A549 treated with RU486 at 1 μM for 4 hours (cell line): ENCODE results near the gene SERPINB1. TPM values are rescaled to one million over a fixed set of nuclear protein-coding genes. Genes with fewer than 3 reads are reported as not detected.

Experiments used
- total RNA-seq: library from RNA; stranded (reverse); fragments of 200-300 nt; extraction: Qiagen RNA extraction; gene quantifications from 5 replicates; pipeline ENCODE4 v1.2.3, GENCODE V29; 2022; ENCODE audit warnings: low read depth

The SERPINB1 gene
- total RNA-seq: 47.7 to 58.4 TPM (median 54.3 TPM) in 5 replicates

DNA sequence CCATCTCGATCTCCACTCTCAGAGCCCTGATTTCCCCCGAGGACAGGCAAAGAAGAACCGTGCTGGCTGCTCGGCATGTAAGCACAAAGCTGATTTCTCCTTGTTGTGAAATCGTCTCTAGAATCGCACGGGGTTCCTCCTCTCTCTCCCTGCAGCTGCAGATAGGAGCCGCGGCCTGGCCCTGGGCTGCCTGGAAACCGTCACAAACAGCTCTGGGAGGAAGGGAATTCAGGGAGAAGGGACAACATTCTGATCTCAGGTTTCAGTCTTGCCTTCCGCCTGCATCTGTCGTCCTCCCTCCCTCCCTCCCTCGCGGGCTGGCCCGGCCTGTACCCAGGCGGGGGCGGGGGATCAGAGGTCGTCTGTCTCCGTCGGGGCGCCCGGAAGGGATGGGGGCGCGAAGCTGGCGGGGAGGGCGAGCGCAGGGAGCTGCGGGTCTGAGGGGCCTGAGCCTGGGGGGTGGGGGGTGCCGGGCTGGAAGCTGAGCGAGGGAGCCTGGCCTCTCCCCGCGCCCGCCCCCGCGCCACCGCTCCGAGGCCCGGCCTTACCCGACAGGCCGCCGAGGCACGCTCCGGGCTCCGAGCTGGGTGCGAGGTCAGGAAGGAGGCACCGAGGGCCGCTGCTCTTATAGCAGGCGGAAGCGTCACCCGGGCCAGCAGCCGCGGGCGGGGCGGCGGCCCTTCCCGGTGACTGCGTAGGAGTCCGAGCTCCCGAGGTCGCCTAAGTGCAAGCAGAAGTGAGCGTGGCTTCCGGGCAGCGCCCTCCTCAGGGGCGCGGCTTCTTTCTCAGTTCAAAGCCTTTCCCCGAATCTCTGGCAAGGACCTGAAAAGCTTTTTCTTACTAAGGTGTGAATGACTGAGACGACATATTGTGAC lies at the start of gene SERPINB1:
TSS of gene SERPINB1 (minus strand) at position 600 of the 875 bp plus-strand sequence. CDS start 1,277 bp downstream, outside the sequence.

Other genes with a start within 250 kb of the SERPINB1 start
- 0.07 to 0.16 TPM (median 0.13 TPM) in 5 replicates for gene MYLK4, start 90.9 kb downstream of the SERPINB1 start, total RNA-seq
- gene WRNIP1, start 76.5 kb downstream of the SERPINB1 start, total RNA-seq: 34.9 to 46.1 TPM (median 37.9 TPM) in 5 replicates
- 6.6 to 12.7 TPM (median 12.1 TPM) in 5 replicates for gene SERPINB9, start 61.4 kb upstream of the SERPINB1 start, total RNA-seq
- 143 to 151 TPM (median 144 TPM) in 5 replicates for gene SERPINB6, start 129.7 kb upstream of the SERPINB1 start, total RNA-seq
- gene NQO2, start 158.0 kb upstream of the SERPINB1 start, total RNA-seq: 64.9 to 96.9 TPM (median 83.1 TPM) in 5 replicates
- 12.1 to 15.3 TPM (median 12.7 TPM) in 5 replicates for gene RIPK1, start 226.6 kb upstream of the SERPINB1 start, total RNA-seq